GM23338 (cell line): ENCODE data around the gene TBX18. TPM values are rescaled to one million over a fixed set of nuclear protein-coding genes. Genes with fewer than 3 reads are reported as not detected.

Experiments
- ATAC-seq: fragments of 200-7000 bp; cut with Tn5 transposase; 3 replicates; pipeline ENCODE4 v1.9.1; 2020
- DNase-seq: peaks from one replicate; pipeline ENCODE4 v3.0.0-alpha.2; 2015; ENCODE audit warnings: low spot score
- H2AFZ ChIP-seq: fragments of 200-600 bp; sonication (generic); 2 replicates; pipeline ENCODE4 v1.8.0; 2016; ENCODE audit warnings: antibody characterized with exemption, mild to moderate bottlenecking, moderate library complexity
- H3F3A ChIP-seq: fragments of 200-600 bp; sonication (generic); replicated peaks from 2 replicates; pipeline ENCODE4 v1.8.0; 2017; ENCODE audit warnings: antibody characterized with exemption, mixed run types, low read depth
- H3K27ac ChIP-seq: fragments of 200-600 bp; sonication (generic); 2 replicates; pipeline ENCODE4 v1.6.1; 2016; ENCODE audit warnings: low read depth
- H3K27me3 ChIP-seq: fragments of 200-600 bp; sonication (generic); 2 replicates; pipeline ENCODE4 v1.8.0; 2016; ENCODE audit warnings: mild to moderate bottlenecking, mixed run types, moderate library complexity; ENCODE audit not compliant: insufficient read depth
- H3K36me3 ChIP-seq: fragments of 200-600 bp; sonication (generic); 2 replicates; pipeline ENCODE4 v1.8.0; 2016; ENCODE audit warnings: mild to moderate bottlenecking; ENCODE audit not compliant: insufficient read depth
- H3K4me1 ChIP-seq: fragments of 200-600 bp; sonication (generic); 2 replicates; pipeline ENCODE4 v1.8.0; 2016; ENCODE audit warnings: mild to moderate bottlenecking, moderate library complexity; ENCODE audit not compliant: insufficient read depth
- H3K4me2 ChIP-seq: fragments of 200-600 bp; sonication (generic); 2 replicates; pipeline ENCODE4 v1.7.1; 2017; ENCODE audit warnings: mixed run types
- H3K4me3 ChIP-seq: fragments of 200-600 bp; sonication (generic); 2 replicates; pipeline ENCODE4 v1.6.1; 2016; ENCODE audit warnings: mixed run types
- H3K79me2 ChIP-seq: fragments of 200-600 bp; sonication (generic); replicated peaks from 2 replicates; pipeline ENCODE4 v1.8.0; 2017; ENCODE audit warnings: mild to moderate bottlenecking; ENCODE audit not compliant: insufficient read depth
- H3K9me2 ChIP-seq: fragments of 200-600 bp; sonication (generic); 2 replicates; pipeline ENCODE4 v1.8.0; 2017; ENCODE audit not compliant: insufficient read depth
- H4K20me1 ChIP-seq: fragments of 200-600 bp; sonication (generic); replicated peaks from 2 replicates; pipeline ENCODE4 v1.8.0; 2017; ENCODE audit warnings: mild to moderate bottlenecking; ENCODE audit not compliant: insufficient read depth
- H3K27ac Mint-ChIP-seq: 2 replicates; pipeline ENCODE4 v1.8.0; 2020; ENCODE audit warnings: inconsistent platforms, mild to moderate bottlenecking, moderate library complexity, mixed read lengths
- H3K27me3 Mint-ChIP-seq: 3 replicates; pipeline ENCODE4 v1.8.0; 2022; ENCODE audit warnings: low read depth, mild to moderate bottlenecking, moderate library complexity, mixed read lengths, inconsistent platforms; ENCODE audit not compliant: insufficient read depth, poor library complexity
- H3K36me3 Mint-ChIP-seq: 3 replicates; pipeline ENCODE4 v1.8.0; 2021; ENCODE audit warnings: low read depth, mild to moderate bottlenecking, inconsistent platforms, moderate library complexity, mixed read lengths
- H3K4me1 Mint-ChIP-seq: 3 replicates; pipeline ENCODE4 v1.8.0; 2020; ENCODE audit warnings: mild to moderate bottlenecking, inconsistent platforms, mixed read lengths
- H3K4me3 Mint-ChIP-seq: 3 replicates; pipeline ENCODE4 v1.8.0; 2021; ENCODE audit warnings: moderate library complexity, mild to moderate bottlenecking, inconsistent platforms, mixed read lengths
- H3K9me3 Mint-ChIP-seq: 3 replicates; pipeline ENCODE4 v1.8.0; 2020; ENCODE audit warnings: moderate library complexity, mild to moderate bottlenecking, inconsistent platforms, mixed read lengths
- EZH2 ChIP-seq: fragments of 200-600 bp; sonication (generic); IDR thresholded peaks from one replicate; pipeline ENCODE4 v1.8.0; 2017; ENCODE audit warnings: antibody characterized with exemption, mild to moderate bottlenecking, low read depth; ENCODE audit not compliant: unreplicated experiment
- JUNB ChIP-seq: IDR thresholded peaks from one replicate; pipeline ENCODE4 v1.6.1; 2016; ENCODE audit warnings: antibody characterized with exemption; ENCODE audit not compliant: unreplicated experiment
- NANOG ChIP-seq: IDR thresholded peaks from 2 replicates; pipeline ENCODE4 v1.6.1; 2016; ENCODE audit warnings: antibody characterized with exemption, borderline replicate concordance
- ZNF114 ChIP-seq: fragments of 250-450 bp; sonication (Bioruptor Pico); IDR thresholded peaks from 2 replicates; pipeline ENCODE4 v1.5.0; 2020; ENCODE audit warnings: mild to moderate bottlenecking, moderate library complexity
- polyA plus RNA-seq: library from polyadenylated mRNA; unstranded; fragments of >200 nt; fragmentation: Nextera tagmentation; extraction: Ambion mirVana; gene quantifications from 2 replicates; pipeline ENCODE4 v1.2.1, GENCODE V29; 2016
- total RNA-seq: library from RNA; depleted of rRNA; stranded (reverse); fragments of >200 nt; shearing (Covaris generic); gene quantifications from 2 replicates; pipeline ENCODE4 v1.2.3, GENCODE V29; 2014
- TF ChIP-seq, protein P1 (sequence below): fragments of 250-450 bp; sonication (Bioruptor Pico); IDR thresholded peaks from 2 replicates; pipeline ENCODE4 v1.5.0; 2020; ENCODE audit warnings: mild to moderate bottlenecking, moderate library complexity
- TF ChIP-seq, protein P2 (sequence below), 2 experiments: fragments of 200-600 bp in 1 of 2; sonication (generic) in 1 of 2; conservative IDR thresholded peaks; 2 replicates each; pipeline versions ENCODE4 v1.5.1 to v1.6.1; 2016 to 2017; ENCODE audit warnings: antibody characterized with exemption in 2 of 2, low read depth in 2 of 2, mild to moderate bottlenecking in 2 of 2, moderate library complexity in 1 of 2
- TF ChIP-seq, protein P3 (sequence below): IDR thresholded peaks from 2 replicates; pipeline ENCODE4 v1.6.1; 2016; ENCODE audit warnings: antibody characterized with exemption

TBX18 gene
- total and polyA plus RNA-seq, 2 experiments from 2014 or later = 0.03 TPM; not detected in 1

DNA sequence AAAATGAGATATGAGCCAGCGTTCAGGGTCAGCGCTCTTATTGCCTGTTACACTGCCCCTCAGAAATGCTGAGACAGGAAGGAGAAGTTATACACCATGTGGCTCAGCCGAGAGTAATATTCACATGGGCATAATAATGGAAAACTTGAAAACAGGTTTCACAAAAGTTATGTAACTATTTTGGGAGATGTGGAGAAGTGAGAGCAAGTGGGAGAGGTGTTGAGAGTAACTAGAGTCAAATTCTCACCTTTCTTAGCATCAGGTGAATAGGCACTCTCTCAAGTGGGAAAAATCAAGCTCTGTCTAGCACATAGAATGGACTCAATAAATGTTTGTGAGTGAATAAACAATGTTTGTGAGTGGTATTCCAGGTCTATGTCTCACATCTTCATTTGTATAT, 94.5 kb downstream of the TBX18 start (continued):
- TF ChIP-seq, protein P1, sequence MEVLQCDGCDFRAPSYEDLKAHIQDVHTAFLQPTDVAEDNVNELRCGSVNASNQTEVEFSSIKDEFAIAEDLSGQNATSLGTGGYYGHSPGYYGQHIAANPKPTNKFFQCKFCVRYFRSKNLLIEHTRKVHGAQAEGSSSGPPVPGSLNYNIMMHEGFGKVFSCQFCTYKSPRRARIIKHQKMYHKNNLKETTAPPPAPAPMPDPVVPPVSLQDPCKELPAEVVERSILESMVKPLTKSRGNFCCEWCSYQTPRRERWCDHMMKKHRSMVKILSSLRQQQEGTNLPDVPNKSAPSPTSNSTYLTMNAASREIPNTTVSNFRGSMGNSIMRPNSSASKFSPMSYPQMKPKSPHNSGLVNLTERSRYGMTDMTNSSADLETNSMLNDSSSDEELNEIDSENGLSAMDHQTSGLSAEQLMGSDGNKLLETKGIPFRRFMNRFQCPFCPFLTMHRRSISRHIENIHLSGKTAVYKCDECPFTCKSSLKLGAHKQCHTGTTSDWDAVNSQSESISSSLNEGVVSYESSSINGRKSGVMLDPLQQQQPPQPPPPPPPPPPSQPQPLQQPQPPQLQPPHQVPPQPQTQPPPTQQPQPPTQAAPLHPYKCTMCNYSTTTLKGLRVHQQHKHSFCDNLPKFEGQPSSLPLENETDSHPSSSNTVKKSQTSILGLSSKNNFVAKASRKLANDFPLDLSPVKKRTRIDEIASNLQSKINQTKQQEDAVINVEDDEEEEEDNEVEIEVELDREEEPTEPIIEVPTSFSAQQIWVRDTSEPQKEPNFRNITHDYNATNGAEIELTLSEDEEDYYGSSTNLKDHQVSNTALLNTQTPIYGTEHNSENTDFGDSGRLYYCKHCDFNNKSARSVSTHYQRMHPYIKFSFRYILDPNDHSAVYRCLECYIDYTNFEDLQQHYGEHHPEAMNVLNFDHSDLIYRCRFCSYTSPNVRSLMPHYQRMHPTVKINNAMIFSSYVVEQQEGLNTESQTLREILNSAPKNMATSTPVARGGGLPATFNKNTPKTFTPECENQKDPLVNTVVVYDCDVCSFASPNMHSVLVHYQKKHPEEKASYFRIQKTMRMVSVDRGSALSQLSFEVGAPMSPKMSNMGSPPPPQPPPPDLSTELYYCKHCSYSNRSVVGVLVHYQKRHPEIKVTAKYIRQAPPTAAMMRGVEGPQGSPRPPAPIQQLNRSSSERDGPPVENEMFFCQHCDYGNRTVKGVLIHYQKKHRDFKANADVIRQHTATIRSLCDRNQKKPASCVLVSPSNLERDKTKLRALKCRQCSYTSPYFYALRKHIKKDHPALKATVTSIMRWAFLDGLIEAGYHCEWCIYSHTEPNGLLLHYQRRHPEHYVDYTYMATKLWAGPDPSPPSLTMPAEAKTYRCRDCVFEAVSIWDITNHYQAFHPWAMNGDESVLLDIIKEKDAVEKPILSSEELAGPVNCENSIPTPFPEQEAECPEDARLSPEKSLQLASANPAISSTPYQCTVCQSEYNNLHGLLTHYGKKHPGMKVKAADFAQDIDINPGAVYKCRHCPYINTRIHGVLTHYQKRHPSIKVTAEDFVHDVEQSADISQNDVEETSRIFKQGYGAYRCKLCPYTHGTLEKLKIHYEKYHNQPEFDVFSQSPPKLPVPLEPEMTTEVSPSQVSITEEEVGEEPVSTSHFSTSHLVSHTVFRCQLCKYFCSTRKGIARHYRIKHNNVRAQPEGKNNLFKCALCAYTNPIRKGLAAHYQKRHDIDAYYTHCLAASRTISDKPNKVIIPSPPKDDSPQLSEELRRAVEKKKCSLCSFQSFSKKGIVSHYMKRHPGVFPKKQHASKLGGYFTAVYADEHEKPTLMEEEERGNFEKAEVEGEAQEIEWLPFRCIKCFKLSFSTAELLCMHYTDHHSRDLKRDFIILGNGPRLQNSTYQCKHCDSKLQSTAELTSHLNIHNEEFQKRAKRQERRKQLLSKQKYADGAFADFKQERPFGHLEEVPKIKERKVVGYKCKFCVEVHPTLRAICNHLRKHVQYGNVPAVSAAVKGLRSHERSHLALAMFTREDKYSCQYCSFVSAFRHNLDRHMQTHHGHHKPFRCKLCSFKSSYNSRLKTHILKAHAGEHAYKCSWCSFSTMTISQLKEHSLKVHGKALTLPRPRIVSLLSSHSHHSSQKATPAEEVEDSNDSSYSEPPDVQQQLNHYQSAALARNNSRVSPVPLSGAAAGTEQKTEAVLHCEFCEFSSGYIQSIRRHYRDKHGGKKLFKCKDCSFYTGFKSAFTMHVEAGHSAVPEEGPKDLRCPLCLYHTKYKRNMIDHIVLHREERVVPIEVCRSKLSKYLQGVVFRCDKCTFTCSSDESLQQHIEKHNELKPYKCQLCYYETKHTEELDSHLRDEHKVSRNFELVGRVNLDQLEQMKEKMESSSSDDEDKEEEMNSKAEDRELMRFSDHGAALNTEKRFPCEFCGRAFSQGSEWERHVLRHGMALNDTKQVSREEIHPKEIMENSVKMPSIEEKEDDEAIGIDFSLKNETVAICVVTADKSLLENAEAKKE = no peak
- TF ChIP-seq EZH2 = no peak
- no peak for TF ChIP-seq ZNF114 (CRISPR knock-in tag)
- TF ChIP-seq JUNB = no peak

DNA sequence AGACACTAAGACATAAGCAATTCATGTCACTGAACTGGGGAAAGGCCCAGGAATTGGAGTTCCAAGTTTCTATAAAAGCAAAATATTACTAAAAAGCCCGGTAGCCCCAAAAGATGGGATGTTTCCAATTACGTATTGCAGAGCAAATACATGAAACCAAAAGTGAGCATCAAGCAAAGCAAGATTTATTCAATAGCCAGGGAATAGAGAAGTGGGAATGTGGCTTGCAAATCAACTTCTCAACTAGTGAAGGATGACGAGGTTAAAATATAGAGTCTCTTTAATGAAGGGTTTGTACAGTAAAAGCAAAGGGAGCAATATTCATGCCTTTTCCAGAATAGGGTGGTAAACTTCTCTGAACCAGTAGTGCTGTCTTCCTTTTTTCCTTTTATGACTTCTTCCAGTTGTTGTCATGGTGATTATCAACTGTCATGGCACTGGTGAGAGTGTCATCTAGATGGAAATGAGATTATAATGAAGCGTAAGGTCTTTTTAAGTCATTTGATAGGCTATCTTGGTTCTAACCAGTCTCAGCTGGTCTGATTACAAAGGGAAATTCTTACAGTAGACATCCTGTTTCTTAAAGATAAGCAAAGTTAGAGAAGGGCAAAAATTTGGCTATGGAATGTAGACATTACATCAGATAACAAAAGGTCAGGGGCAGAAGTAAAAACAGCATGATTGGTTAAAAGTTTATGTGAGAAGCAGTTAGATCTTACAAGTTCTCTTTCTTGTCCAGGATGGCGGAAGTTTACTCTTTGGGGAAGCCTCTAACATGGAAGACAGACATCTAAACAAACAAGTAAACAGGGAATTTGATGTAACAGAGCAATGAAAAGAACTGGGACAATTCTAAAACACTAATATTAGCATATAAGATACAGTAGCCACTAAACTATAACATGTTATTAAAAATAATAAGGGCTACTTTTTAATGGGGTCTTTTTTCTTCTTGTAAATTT, 96.9 kb downstream of the TBX18 start:
- Mint-ChIP-seq H3K4me3 (no peak overlapping the region), H3K36me3 (no peaks in the 10 kb centered on the region), H3K4me1 (peaks cover 2% of the 10 kb centered on the region; the same call in 1 of the 3 replicates), H3K27me3 (no peaks in the 10 kb centered on the region), H3K9me3 (no peaks in the 10 kb centered on the region), H3K27ac (peak overlapping the region; percentile 2; the same call in 1 of the 2 replicates)
- no peak overlapping the region for H3K4me2 ChIP-seq
- H3K4me3 ChIP-seq = no peak overlapping the region
- no peaks in the 10 kb centered on the region for H3K27me3 ChIP-seq
- H3K9me2 ChIP-seq = no peaks in the 10 kb centered on the region
- no peak for DNase-seq
- H2AFZ ChIP-seq = no peak overlapping the region
- no peaks in the 10 kb centered on the region for H4K20me1 ChIP-seq
- H3K4me1 ChIP-seq = no peaks in the 10 kb centered on the region
- no peaks in the 10 kb centered on the region for H3F3A ChIP-seq
- no peaks in the 10 kb centered on the region for H3K79me2 ChIP-seq
- H3K27ac ChIP-seq = no peak overlapping the region
- no peak for ATAC-seq
- H3K36me3 ChIP-seq = no peaks in the 10 kb centered on the region
- TF ChIP-seq NANOG = no peak
- no peak for TF ChIP-seq ZNF114 (CRISPR knock-in tag)
- TF ChIP-seq, protein P2, sequence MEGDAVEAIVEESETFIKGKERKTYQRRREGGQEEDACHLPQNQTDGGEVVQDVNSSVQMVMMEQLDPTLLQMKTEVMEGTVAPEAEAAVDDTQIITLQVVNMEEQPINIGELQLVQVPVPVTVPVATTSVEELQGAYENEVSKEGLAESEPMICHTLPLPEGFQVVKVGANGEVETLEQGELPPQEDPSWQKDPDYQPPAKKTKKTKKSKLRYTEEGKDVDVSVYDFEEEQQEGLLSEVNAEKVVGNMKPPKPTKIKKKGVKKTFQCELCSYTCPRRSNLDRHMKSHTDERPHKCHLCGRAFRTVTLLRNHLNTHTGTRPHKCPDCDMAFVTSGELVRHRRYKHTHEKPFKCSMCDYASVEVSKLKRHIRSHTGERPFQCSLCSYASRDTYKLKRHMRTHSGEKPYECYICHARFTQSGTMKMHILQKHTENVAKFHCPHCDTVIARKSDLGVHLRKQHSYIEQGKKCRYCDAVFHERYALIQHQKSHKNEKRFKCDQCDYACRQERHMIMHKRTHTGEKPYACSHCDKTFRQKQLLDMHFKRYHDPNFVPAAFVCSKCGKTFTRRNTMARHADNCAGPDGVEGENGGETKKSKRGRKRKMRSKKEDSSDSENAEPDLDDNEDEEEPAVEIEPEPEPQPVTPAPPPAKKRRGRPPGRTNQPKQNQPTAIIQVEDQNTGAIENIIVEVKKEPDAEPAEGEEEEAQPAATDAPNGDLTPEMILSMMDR (conservative IDR thresholded peaks at IDR 0.05; ENCODE audit: low read depth in 2 of 2) = no peak
- TF ChIP-seq, protein P3, sequence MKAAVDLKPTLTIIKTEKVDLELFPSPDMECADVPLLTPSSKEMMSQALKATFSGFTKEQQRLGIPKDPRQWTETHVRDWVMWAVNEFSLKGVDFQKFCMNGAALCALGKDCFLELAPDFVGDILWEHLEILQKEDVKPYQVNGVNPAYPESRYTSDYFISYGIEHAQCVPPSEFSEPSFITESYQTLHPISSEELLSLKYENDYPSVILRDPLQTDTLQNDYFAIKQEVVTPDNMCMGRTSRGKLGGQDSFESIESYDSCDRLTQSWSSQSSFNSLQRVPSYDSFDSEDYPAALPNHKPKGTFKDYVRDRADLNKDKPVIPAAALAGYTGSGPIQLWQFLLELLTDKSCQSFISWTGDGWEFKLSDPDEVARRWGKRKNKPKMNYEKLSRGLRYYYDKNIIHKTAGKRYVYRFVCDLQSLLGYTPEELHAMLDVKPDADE = no peak
